Measurements from ENCODE around the gene PRDM16. TPM values are rescaled to one million over a fixed set of nuclear protein-coding genes. Genes with fewer than 3 reads are reported as not detected.

Gene PRDM16
- total and polyA plus RNA-seq, 4 donors, result 0.05 to 0.67 (median 0.19) TPM

DNA sequence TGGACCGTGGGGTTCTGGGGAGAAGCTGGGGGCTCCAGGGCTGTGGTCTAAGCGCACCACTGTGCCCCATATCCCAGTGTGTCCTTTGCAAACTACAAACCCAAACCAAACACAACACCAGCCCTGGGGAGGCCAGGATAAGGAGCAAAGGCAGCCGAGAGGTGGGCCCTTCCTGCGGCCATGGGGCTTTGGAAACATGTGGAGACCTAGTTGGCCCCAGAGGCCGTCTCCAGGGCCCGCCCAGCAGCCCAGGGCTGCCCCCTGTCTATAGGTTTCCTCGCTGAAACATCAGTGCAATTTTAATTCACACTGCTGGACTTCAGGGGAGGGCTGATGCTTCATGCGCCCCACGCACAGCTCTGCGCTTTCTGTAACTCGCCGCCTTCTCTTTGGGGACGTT is 61.3 kb downstream of the PRDM16 start:
- no peaks in the 10 kb centered on the region for H3K9me3 ChIP-seq (ENCODE audit: control insufficient read depth in 4 of 4, low read length in 3 of 4)
- TF ChIP-seq YY1 (IDR thresholded peaks at IDR 0.05) (no peak), SP1 (IDR thresholded peaks at IDR 0.05) (no peak), HNF4G (IDR thresholded peaks at IDR 0.05) (no peak), GABPA (IDR thresholded peaks at IDR 0.05 in 1 of 2, conservative IDR thresholded peaks at IDR 0.05 in 1 of 2) (no peak), EGR1 (IDR thresholded peaks at IDR 0.05; ENCODE audit: low read depth in 2 of 2) (no peak), NR2F2 (IDR thresholded peaks at IDR 0.05) (no peak), TAF1 (conservative IDR thresholded peaks at IDR 0.05) (no peak), HNF4A (conservative IDR thresholded peaks at IDR 0.05) (no peak), RAD21 (IDR thresholded peaks at IDR 0.05) (no peak), JUND (IDR thresholded peaks at IDR 0.05) (no peak), RXRA (IDR thresholded peaks at IDR 0.05) (no peak)
- TF ChIP-seq, protein P1, sequence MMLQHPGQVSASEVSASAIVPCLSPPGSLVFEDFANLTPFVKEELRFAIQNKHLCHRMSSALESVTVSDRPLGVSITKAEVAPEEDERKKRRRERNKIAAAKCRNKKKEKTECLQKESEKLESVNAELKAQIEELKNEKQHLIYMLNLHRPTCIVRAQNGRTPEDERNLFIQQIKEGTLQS (IDR thresholded peaks at IDR 0.05), result no peak
- TF ChIP-seq, protein P2, sequence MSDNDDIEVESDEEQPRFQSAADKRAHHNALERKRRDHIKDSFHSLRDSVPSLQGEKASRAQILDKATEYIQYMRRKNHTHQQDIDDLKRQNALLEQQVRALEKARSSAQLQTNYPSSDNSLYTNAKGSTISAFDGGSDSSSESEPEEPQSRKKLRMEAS (IDR thresholded peaks at IDR 0.05), result no peak
- TF ChIP-seq, protein P3, sequence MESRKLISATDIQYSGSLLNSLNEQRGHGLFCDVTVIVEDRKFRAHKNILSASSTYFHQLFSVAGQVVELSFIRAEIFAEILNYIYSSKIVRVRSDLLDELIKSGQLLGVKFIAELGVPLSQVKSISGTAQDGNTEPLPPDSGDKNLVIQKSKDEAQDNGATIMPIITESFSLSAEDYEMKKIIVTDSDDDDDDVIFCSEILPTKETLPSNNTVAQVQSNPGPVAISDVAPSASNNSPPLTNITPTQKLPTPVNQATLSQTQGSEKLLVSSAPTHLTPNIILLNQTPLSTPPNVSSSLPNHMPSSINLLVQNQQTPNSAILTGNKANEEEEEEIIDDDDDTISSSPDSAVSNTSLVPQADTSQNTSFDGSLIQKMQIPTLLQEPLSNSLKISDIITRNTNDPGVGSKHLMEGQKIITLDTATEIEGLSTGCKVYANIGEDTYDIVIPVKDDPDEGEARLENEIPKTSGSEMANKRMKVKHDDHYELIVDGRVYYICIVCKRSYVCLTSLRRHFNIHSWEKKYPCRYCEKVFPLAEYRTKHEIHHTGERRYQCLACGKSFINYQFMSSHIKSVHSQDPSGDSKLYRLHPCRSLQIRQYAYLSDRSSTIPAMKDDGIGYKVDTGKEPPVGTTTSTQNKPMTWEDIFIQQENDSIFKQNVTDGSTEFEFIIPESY (IDR thresholded peaks at IDR 0.05), result no peak
- TF ChIP-seq, protein P4, sequence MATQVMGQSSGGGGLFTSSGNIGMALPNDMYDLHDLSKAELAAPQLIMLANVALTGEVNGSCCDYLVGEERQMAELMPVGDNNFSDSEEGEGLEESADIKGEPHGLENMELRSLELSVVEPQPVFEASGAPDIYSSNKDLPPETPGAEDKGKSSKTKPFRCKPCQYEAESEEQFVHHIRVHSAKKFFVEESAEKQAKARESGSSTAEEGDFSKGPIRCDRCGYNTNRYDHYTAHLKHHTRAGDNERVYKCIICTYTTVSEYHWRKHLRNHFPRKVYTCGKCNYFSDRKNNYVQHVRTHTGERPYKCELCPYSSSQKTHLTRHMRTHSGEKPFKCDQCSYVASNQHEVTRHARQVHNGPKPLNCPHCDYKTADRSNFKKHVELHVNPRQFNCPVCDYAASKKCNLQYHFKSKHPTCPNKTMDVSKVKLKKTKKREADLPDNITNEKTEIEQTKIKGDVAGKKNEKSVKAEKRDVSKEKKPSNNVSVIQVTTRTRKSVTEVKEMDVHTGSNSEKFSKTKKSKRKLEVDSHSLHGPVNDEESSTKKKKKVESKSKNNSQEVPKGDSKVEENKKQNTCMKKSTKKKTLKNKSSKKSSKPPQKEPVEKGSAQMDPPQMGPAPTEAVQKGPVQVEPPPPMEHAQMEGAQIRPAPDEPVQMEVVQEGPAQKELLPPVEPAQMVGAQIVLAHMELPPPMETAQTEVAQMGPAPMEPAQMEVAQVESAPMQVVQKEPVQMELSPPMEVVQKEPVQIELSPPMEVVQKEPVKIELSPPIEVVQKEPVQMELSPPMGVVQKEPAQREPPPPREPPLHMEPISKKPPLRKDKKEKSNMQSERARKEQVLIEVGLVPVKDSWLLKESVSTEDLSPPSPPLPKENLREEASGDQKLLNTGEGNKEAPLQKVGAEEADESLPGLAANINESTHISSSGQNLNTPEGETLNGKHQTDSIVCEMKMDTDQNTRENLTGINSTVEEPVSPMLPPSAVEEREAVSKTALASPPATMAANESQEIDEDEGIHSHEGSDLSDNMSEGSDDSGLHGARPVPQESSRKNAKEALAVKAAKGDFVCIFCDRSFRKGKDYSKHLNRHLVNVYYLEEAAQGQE (IDR thresholded peaks at IDR 0.05), result no peak
- no peak overlapping the region for H3K9ac ChIP-seq (ENCODE audit: low read depth in 1 of 2, low read length in 2 of 2)
- H3K27me3 ChIP-seq (ENCODE audit: control insufficient read depth in 4 of 4, insufficient read depth in 4 of 4, low read length in 3 of 4), result no peaks in the 10 kb centered on the region
- peaks cover 8 to 14% (median 14%) of the 10 kb centered on the region in 4 donors for H3K4me1 ChIP-seq (ENCODE audit: control insufficient read depth in 4 of 4, insufficient read depth in 4 of 4, low read length in 3 of 4)
- H3K4me3 ChIP-seq (ENCODE audit: low read depth in 1 of 3, low read length in 3 of 3), result no peak overlapping the region
- 88% methylated on average over 13 of the region's 13 CpGs for WGBS
- H3K27ac ChIP-seq (ENCODE audit: low read depth in 1 of 2, low read length in 2 of 2), result no peak overlapping the region
- no peak for DNase-seq (ENCODE audit: low spot score)
- H3K36me3 ChIP-seq (ENCODE audit: control insufficient read depth in 4 of 4, insufficient read depth in 3 of 4, low read depth in 1 of 4, low read length in 3 of 4), result no peaks in the 10 kb centered on the region

DNA sequence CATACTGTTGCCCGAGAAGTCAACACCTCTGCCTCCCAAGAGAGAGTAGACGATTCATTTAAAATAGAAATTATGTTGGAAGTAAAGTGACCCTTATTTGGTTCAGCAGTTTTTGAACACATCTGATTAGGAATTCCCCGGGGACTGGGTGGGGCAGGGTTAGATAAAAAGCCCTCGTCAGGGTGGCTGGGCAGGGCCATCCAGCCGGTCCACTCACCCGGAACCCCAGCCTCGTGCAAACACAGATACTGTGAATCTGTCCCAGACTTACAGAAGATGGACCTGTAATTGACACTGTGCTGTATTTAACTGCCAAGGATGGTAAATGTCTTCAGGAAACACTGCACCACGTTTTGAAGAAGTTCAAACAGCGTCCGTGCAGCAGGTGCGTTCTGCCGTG is 63.7 kb downstream of the PRDM16 start:
- no peaks in the 10 kb centered on the region for H3K4me1 ChIP-seq (ENCODE audit: control insufficient read depth in 4 of 4, insufficient read depth in 4 of 4, low read length in 3 of 4)
- no peaks in the 10 kb centered on the region for H3K9me3 ChIP-seq (ENCODE audit: control insufficient read depth in 4 of 4, low read length in 3 of 4)
- WGBS, result 70% methylated on average over 12 of the region's 12 CpGs
- H3K4me3 ChIP-seq (ENCODE audit: low read depth in 1 of 3, low read length in 3 of 3), result no peak overlapping the region
- H3K9ac ChIP-seq (ENCODE audit: low read depth in 1 of 2, low read length in 2 of 2), result no peak overlapping the region
- TF ChIP-seq, protein P1 (IDR thresholded peaks at IDR 0.05), result no peak
- DNase-seq (ENCODE audit: low spot score), result no peak
- no peaks in the 10 kb centered on the region for H3K27me3 ChIP-seq (ENCODE audit: control insufficient read depth in 4 of 4, insufficient read depth in 4 of 4, low read length in 3 of 4)
- no peak overlapping the region for H3K27ac ChIP-seq (ENCODE audit: low read depth in 1 of 2, low read length in 2 of 2)
- no peaks in the 10 kb centered on the region for H3K36me3 ChIP-seq (ENCODE audit: control insufficient read depth in 4 of 4, insufficient read depth in 3 of 4, low read depth in 1 of 4, low read length in 3 of 4)
